SU-DHL-6 (cell line): ENCODE data around the gene KAZN.

ENCODE experiments used
- CTCF ChIP-seq: fragments of 200-600 bp; sonication (generic); IDR thresholded peaks from one replicate; pipeline ENCODE4 v1.5.1; 2017; ENCODE audit warnings: antibody characterized with exemption, mild to moderate bottlenecking, low read length, moderate library complexity; ENCODE audit not compliant: insufficient read depth, poor library complexity, severe bottlenecking
- EZH2phosphoT487 ChIP-seq: fragments of 200-600 bp; sonication (generic), shearing (Covaris generic); conservative IDR thresholded peaks from 2 replicates; pipeline ENCODE4 v1.6.1; 2018; ENCODE audit warnings: mild to moderate bottlenecking, antibody characterized with exemption, low read length, moderate library complexity, mixed read lengths

GRCh38 chr1:15073799-15074308 lies 475.4 kb downstream of the KAZN start:
- TF ChIP-seq CTCF, result no peak
- no peak for TF ChIP-seq EZH2phosphoT487
